PFSK-1 (cell line): ENCODE results near the gene PRMT7.

Experiments
- POLR2AphosphoS5 ChIP-seq: IDR thresholded peaks from 2 replicates; pipeline ENCODE4 v1.6.1; 2012; ENCODE audit warnings: low read depth, mild to moderate bottlenecking, control low read depth, low read length, moderate library complexity
- TAF1 ChIP-seq: IDR thresholded peaks from 2 replicates; pipeline ENCODE4 v1.6.1; 2012; ENCODE audit warnings: low read length, control low read depth, borderline replicate concordance; ENCODE audit not compliant: insufficient read depth
- TF ChIP-seq, protein P1 (sequence below), 2 experiments: IDR thresholded peaks; 2 replicates each; pipeline versions ENCODE4 v1.6.1 to v1.8.0; 2011 to 2012; ENCODE audit warnings: low read depth in 2 of 2, low read length in 2 of 2, control low read depth in 1 of 2, inconsistent platforms in 1 of 2, mild to moderate bottlenecking in 1 of 2, moderate library complexity in 1 of 2; ENCODE audit not compliant: insufficient read depth in 1 of 2

DNA sequence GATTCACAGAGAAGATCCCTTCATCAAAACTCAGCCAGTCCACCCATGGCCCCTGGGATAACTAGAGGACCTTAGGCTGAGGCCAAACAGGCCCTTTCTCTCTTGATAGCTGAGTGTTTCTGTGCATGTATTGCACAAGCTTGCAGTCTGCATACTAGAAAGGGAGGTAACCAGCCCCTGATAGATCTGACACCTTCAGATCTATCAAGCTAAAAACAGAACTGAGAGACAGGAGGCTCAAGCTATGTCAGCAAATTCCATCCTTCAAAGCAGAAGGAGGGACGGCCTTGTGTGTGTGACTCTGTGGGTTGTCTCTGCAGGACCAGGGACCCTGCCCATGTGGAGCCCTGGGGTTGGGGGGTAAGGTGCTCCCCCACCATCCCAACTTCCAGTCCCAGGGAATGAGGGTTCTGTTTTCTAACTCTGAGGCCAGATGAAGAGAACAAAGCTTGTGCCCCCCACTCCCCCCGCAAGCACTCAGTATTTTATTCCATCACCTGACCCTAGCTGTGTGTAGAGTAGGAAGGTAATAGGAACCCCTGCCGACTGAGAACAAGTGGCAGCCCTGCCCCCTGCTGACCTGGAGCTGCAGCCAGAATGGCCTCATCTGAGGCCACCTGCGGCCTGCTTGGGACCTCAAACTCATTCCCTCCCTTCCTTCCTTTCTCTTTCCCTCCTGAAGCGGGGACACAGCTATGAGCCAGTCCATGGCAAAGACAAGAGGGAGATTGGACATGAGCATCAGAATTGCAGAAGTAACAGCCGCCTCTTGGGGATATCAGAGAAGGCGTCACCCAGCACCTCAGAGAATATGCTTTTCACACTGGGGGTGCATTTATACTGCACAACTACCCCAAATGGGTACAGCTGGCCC, 73.7 kb downstream of the PRMT7 start:
- TF ChIP-seq, protein P1, sequence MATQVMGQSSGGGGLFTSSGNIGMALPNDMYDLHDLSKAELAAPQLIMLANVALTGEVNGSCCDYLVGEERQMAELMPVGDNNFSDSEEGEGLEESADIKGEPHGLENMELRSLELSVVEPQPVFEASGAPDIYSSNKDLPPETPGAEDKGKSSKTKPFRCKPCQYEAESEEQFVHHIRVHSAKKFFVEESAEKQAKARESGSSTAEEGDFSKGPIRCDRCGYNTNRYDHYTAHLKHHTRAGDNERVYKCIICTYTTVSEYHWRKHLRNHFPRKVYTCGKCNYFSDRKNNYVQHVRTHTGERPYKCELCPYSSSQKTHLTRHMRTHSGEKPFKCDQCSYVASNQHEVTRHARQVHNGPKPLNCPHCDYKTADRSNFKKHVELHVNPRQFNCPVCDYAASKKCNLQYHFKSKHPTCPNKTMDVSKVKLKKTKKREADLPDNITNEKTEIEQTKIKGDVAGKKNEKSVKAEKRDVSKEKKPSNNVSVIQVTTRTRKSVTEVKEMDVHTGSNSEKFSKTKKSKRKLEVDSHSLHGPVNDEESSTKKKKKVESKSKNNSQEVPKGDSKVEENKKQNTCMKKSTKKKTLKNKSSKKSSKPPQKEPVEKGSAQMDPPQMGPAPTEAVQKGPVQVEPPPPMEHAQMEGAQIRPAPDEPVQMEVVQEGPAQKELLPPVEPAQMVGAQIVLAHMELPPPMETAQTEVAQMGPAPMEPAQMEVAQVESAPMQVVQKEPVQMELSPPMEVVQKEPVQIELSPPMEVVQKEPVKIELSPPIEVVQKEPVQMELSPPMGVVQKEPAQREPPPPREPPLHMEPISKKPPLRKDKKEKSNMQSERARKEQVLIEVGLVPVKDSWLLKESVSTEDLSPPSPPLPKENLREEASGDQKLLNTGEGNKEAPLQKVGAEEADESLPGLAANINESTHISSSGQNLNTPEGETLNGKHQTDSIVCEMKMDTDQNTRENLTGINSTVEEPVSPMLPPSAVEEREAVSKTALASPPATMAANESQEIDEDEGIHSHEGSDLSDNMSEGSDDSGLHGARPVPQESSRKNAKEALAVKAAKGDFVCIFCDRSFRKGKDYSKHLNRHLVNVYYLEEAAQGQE (IDR thresholded peaks at IDR 0.05; ENCODE audit: insufficient read depth in 1 of 2, low read depth in 2 of 2, low read length in 2 of 2) = no peak
- TF ChIP-seq POLR2AphosphoS5 (no peak), TAF1 (no peak)
